Central memory CD8-positive, alpha-beta T cell (primary cell): ENCODE data around the gene FAM81B.
A peak's percentile ranks its signal among the peaks of the same experiment; 100 is the strongest.

Source experiments
- ATAC-seq: fragments of 150-1000 bp; cut with Tn5 transposase; replicated peaks from 2 replicates; pipeline ENCODE4 v1.10.0; 2022; ENCODE audit warnings: mild to moderate bottlenecking, moderate FRiP score, moderate number of reproducible peaks; ENCODE audit not compliant: poor library complexity, severe bottlenecking; ENCODE audit errors: extremely low read depth
- DNase-seq, 2 donors: peaks; one replicate each; pipeline ENCODE4 v3.0.0; 2021; ENCODE audit warnings: low spot score in 2 of 2
- H3K27ac Mint-ChIP-seq: one replicate; pipeline ENCODE4 v1.8.0; 2022; ENCODE audit warnings: low read depth, mild to moderate bottlenecking, moderate library complexity, mixed read lengths
- H3K27me3 Mint-ChIP-seq: one replicate; pipeline ENCODE4 v1.8.0; 2022; ENCODE audit warnings: mixed read lengths
- H3K36me3 Mint-ChIP-seq: one replicate; pipeline ENCODE4 v1.8.0; 2022; ENCODE audit warnings: mild to moderate bottlenecking, moderate library complexity, mixed read lengths; ENCODE audit not compliant: insufficient read depth
- H3K4me1 Mint-ChIP-seq: one replicate; pipeline ENCODE4 v1.8.0; 2022; ENCODE audit warnings: mixed read lengths
- H3K4me3 Mint-ChIP-seq: one replicate; pipeline ENCODE4 v1.8.0; 2022; ENCODE audit warnings: mild to moderate bottlenecking, moderate library complexity, mixed read lengths
- H3K9me3 Mint-ChIP-seq: one replicate; pipeline ENCODE4 v1.8.0; 2022; ENCODE audit warnings: mixed read lengths

Gene FAM81B

DNA sequence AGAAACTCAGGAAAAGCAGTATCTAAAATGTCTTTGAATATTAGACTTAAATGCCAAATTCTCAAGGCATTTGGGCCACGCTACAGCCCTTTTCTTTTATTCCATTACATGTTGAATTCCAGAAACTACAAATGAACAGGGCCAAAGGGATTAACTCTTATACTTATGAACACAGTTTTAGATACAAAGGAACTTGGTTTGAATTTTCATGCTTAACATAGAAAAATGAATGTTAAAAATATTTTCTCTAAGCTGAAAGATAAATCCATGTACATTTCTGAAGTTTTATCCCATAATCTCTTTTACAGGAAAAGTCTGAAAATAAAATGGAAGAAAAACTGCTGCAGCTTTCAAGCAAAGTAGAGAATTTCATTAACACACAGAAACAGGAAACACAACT is 56.8 kb downstream of the FAM81B start:
- ATAC-seq, result no peak
- Mint-ChIP-seq H3K27ac (no peak overlapping the region), H3K9me3 (no peaks in the 10 kb centered on the region), H3K27me3 (peaks cover 19% of the 10 kb centered on the region), H3K36me3 (no peaks in the 10 kb centered on the region), H3K4me1 (no peaks in the 10 kb centered on the region), H3K4me3 (no peak overlapping the region)
- DNase-seq, result no peak

DNA sequence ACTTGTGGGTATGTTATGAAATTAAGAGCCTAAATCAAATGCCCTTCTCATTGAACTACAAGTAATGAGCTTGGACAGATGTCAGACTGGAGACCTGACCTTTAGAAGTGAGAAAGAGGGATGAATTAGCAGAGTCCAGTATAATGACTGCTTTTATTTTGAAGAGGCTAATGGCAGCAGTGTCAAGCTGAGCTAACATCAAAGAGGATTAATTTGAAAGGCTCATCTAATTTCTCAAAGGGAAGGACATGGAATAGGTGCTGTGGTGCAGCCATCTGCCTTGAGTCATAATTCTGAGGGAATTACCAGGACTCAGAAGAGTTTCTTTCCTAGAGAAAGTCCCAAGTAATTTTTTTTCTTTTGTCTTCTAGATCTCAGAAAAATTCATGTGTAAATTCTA is 57.6 kb downstream of the FAM81B start:
- Mint-ChIP-seq H3K4me1 (no peaks in the 10 kb centered on the region), H3K36me3 (no peaks in the 10 kb centered on the region), H3K4me3 (no peak overlapping the region), H3K9me3 (no peaks in the 10 kb centered on the region), H3K27ac (no peak overlapping the region), H3K27me3 (peaks cover 11% of the 10 kb centered on the region)
- DNase-seq (no peak), ATAC-seq (no peak)

GRCh38 chr5:95449460-95449859 is 58.3 kb downstream of the FAM81B start:
- DNase-seq (no peak), ATAC-seq (no peak)
- peaks cover 10% of the 10 kb centered on the region for H3K27me3 Mint-ChIP-seq
- no peak overlapping the region for H3K27ac Mint-ChIP-seq
- no peaks in the 10 kb centered on the region for H3K36me3 Mint-ChIP-seq
- H3K9me3 Mint-ChIP-seq, result no peaks in the 10 kb centered on the region
- no peaks in the 10 kb centered on the region for H3K4me1 Mint-ChIP-seq
- no peak overlapping the region for H3K4me3 Mint-ChIP-seq

GRCh38 chr5:95454536-95454935 is 63.4 kb downstream of the FAM81B start:
- Mint-ChIP-seq H3K4me3 (no peak overlapping the region), H3K27ac (no peak overlapping the region), H3K36me3 (peaks cover under 1% of the 10 kb centered on the region), H3K4me1 (no peaks in the 10 kb centered on the region), H3K27me3 (no peaks in the 10 kb centered on the region), H3K9me3 (no peaks in the 10 kb centered on the region)
- no peak for DNase-seq
- no peak for ATAC-seq

DNA sequence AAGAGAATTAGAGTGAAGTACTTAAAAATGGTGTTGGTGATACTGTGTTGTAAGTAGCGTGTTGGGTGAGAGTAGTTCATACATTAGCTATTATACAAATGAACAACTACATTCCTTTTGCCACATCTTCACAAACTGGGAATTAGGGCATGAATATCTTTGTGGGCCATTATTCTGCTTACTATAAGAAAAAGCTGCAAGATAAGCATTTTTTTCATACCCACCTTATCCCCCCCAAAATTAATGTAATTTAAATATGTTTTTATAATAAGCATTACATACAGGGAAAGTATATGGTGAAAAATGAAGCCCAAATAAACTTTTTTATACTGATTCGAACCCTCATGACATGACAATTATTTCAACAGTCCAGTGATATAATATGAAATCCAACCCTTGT is 69.5 kb downstream of the FAM81B start:
- Mint-ChIP-seq H3K4me3 (no peak overlapping the region), H3K27me3 (no peaks in the 10 kb centered on the region), H3K36me3 (peaks cover 16% of the 10 kb centered on the region), H3K4me1 (no peaks in the 10 kb centered on the region), H3K9me3 (no peaks in the 10 kb centered on the region), H3K27ac (no peak overlapping the region)
- ATAC-seq (no peak), DNase-seq (no peak)

DNA sequence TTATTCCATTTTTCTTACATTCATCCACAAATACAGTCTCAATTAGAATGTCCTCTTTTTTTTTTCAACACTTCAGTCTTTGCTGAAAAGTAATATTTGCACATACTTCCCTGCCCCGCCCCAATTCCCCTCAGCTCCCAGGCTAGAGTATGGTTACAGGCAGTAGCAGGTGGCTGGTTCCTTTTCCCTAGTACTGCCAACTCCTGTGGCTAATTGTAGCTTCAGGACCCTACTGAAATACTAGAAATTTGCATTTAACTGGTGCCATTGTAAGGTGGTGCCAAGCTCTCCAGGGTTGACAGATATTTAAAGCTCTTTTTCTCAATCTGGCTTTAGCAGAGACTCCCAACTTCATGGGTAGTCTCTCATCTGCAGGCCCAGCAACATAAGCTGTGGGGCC is 80.3 kb downstream of the FAM81B start:
- Mint-ChIP-seq H3K27ac (no peak overlapping the region), H3K4me1 (peaks cover 12% of the 10 kb centered on the region), H3K4me3 (no peak overlapping the region), H3K36me3 (peaks cover 31% of the 10 kb centered on the region), H3K9me3 (no peaks in the 10 kb centered on the region), H3K27me3 (no peaks in the 10 kb centered on the region)
- ATAC-seq (no peak), DNase-seq (no peak)

DNA sequence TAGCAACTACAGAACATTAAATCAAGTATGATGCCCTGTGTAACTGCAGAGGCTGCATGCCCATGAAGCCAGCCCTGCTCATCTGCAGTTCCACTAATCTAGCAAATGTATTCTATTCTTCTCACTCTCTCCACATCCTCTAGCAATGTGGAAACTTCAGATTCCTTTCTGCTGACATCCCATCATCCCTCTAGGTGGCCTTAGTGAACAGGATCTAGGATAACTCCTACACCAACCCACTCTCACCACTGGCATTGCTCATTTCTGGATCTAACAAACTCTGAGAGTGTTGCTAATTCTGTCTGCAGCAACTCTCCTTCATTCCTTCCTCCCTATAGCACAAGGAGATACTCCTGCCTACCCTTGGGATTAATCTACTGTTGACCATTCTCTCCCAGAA is 80.8 kb downstream of the FAM81B start:
- Mint-ChIP-seq H3K9me3 (no peaks in the 10 kb centered on the region), H3K4me3 (no peak overlapping the region), H3K27ac (peak overlapping the region; percentile 3), H3K27me3 (no peaks in the 10 kb centered on the region), H3K4me1 (peaks cover 12% of the 10 kb centered on the region), H3K36me3 (peaks cover 30% of the 10 kb centered on the region)
- DNase-seq (no peak), ATAC-seq (no peak)

DNA sequence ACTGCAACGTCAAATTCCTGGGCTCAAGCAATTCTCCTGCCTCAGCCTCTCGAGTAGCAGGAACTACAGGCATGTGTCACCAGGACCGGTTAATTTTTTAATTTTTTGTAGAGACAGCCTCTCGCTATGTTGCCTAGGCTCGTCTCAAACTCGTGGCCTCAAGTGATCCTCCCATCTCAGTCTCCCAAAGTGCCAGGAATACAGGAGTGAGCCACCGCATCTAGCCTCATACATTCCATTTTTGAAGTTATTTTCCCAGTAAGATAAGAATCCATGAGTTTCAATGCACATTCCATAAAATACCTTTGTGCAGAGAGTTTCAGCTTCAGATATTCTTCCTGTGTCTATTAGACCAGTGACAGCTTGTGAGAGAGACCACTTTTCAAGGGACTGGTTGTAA is 93.3 kb downstream of the FAM81B start:
- H3K27ac Mint-ChIP-seq, result no peak overlapping the region
- DNase-seq, result no peak
- peaks cover 23% of the 10 kb centered on the region for H3K9me3 Mint-ChIP-seq
- H3K4me1 Mint-ChIP-seq, result no peaks in the 10 kb centered on the region
- H3K27me3 Mint-ChIP-seq, result no peaks in the 10 kb centered on the region
- ATAC-seq, result no peak
- peaks cover 58% of the 10 kb centered on the region for H3K36me3 Mint-ChIP-seq
- no peak overlapping the region for H3K4me3 Mint-ChIP-seq

GRCh38 chr5:95486191-95486590 is 95.0 kb downstream of the FAM81B start:
- H3K9me3 Mint-ChIP-seq, result peaks cover 23% of the 10 kb centered on the region
- no peak for DNase-seq
- ATAC-seq, result no peak
- H3K4me3 Mint-ChIP-seq, result no peak overlapping the region
- H3K36me3 Mint-ChIP-seq, result peaks cover 60% of the 10 kb centered on the region
- H3K27me3 Mint-ChIP-seq, result no peaks in the 10 kb centered on the region
- H3K4me1 Mint-ChIP-seq, result no peaks in the 10 kb centered on the region
- no peak overlapping the region for H3K27ac Mint-ChIP-seq

DNA sequence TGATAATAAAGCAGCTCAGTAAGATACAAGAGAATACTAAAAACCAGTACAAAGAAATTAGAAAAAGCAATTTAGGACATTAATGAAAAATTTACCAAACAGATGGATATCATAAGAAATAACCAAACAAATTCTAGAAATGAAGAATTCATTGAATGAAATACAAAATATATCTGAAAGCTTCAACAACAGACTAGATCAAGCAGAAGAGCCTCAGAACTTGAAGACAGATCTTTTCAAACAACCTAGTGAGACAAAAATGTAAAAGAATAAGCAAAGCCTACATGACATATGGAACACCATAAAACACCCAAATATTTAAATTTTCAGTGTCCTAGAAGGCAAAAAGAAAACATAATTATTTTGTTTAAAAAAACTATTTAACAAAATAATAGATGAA is 96.7 kb downstream of the FAM81B start:
- ATAC-seq, result no peak
- Mint-ChIP-seq H3K36me3 (peaks cover 61% of the 10 kb centered on the region), H3K4me3 (no peak overlapping the region), H3K27me3 (no peaks in the 10 kb centered on the region), H3K9me3 (peaks cover 23% of the 10 kb centered on the region), H3K27ac (no peak overlapping the region), H3K4me1 (no peaks in the 10 kb centered on the region)
- DNase-seq, result no peak
